GM06990 (cell line): ENCODE measurements around the gene EPHB1.

ENCODE experiments used
- DNase-seq: peaks from one replicate; pipeline ENCODE4 v3.0.0-alpha.2; 2011; ENCODE audit not compliant: insufficient read length; ENCODE audit errors: extremely low read depth
- H3K27me3 ChIP-seq: replicated peaks from 2 replicates; pipeline ENCODE4 v1.6.0; 2011; ENCODE audit warnings: low read length; ENCODE audit not compliant: control insufficient read depth, insufficient read depth
- H3K36me3 ChIP-seq: 2 replicates; pipeline ENCODE4 v1.5.1; 2011; ENCODE audit warnings: low read length; ENCODE audit not compliant: control insufficient read depth, insufficient read depth
- H3K4me3 ChIP-seq: replicated peaks from 2 replicates; pipeline ENCODE4 v1.5.1; 2011; ENCODE audit warnings: low read depth, mild to moderate bottlenecking, control low read depth, low read length
- TF ChIP-seq, protein P1 (sequence below): IDR thresholded peaks from 2 replicates; pipeline ENCODE4 v1.5.1; 2011; ENCODE audit warnings: low read length, control low read depth, mild to moderate bottlenecking, inconsistent platforms; ENCODE audit not compliant: insufficient read depth, poor library complexity, severe bottlenecking

The EPHB1 gene

DNA sequence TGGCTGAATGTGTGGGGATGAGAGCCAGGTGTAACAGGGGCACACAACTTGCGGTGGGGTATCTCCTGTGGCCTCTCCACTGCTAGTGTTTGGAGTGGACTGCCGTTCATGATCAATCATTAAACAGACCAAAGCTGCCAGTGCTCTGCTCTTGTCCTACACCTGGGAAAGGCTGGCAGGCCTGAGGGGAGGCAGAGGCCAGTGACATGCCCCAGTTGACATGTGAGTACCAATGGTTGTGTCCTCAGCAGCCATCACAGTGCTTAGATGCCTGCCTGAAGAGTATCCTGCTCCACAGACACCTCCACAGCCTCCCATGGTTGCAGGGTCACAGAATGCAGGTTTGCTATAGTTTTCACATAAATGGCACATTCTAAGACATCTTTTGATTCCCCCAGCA is 348.4 kb downstream of the EPHB1 start:
- DNase-seq = no peak
- Histone ChIP-seq H3K27me3 (no peaks in the 10 kb centered on the region), H3K36me3 (no peaks in the 10 kb centered on the region), H3K4me3 (no peak overlapping the region)
- TF ChIP-seq, protein P1, sequence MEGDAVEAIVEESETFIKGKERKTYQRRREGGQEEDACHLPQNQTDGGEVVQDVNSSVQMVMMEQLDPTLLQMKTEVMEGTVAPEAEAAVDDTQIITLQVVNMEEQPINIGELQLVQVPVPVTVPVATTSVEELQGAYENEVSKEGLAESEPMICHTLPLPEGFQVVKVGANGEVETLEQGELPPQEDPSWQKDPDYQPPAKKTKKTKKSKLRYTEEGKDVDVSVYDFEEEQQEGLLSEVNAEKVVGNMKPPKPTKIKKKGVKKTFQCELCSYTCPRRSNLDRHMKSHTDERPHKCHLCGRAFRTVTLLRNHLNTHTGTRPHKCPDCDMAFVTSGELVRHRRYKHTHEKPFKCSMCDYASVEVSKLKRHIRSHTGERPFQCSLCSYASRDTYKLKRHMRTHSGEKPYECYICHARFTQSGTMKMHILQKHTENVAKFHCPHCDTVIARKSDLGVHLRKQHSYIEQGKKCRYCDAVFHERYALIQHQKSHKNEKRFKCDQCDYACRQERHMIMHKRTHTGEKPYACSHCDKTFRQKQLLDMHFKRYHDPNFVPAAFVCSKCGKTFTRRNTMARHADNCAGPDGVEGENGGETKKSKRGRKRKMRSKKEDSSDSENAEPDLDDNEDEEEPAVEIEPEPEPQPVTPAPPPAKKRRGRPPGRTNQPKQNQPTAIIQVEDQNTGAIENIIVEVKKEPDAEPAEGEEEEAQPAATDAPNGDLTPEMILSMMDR = no peak

DNA sequence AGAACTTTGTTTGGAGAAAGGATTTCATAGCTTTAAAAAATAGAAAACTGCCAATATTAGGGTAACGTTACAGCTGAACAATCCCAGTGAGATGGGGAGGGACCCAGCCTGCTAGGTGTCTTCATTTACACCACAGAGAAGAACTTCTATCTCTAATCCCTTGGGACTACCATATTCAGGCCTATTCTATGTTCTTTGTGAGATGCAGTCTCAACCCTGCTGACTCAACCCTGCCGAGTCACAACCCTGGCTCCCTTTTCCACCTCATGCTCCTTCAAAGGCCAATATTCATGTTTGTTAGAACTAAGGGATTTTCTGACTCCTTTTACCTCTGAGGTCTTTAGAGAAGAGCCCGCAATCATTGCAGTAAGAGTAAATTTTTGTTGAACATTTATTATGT is 350.5 kb downstream of the EPHB1 start:
- no peak for DNase-seq
- no peaks in the 10 kb centered on the region; the same call in 1 of the 2 replicates for H3K27me3 ChIP-seq
- TF ChIP-seq, protein P1 = no peak
- no peaks in the 10 kb centered on the region for H3K36me3 ChIP-seq
- no peak overlapping the region for H3K4me3 ChIP-seq

DNA sequence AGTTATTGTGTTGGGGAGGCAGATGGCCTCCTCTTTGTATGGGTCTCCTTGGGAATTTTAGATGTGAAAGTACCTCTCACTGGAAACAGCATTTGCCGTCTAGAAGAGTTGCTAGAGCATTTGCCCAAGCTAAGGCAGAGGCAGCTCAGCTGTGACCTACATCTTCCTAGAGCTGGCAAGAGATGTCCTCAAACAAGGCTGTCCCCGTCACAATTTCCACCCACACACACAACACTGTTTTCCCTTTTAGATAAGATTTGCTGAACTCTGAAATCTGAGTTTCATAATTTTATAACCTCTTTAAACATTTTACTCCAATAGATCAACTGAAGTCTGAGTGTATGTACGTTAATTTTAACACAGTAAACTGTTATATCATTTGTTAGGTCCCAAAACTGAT is 352.6 kb downstream of the EPHB1 start:
- Histone ChIP-seq H3K27me3 (no peaks in the 10 kb centered on the region; the same call in 1 of the 2 replicates), H3K4me3 (no peak overlapping the region), H3K36me3 (no peaks in the 10 kb centered on the region)
- no peak for DNase-seq
- TF ChIP-seq, protein P1 = no peak

DNA sequence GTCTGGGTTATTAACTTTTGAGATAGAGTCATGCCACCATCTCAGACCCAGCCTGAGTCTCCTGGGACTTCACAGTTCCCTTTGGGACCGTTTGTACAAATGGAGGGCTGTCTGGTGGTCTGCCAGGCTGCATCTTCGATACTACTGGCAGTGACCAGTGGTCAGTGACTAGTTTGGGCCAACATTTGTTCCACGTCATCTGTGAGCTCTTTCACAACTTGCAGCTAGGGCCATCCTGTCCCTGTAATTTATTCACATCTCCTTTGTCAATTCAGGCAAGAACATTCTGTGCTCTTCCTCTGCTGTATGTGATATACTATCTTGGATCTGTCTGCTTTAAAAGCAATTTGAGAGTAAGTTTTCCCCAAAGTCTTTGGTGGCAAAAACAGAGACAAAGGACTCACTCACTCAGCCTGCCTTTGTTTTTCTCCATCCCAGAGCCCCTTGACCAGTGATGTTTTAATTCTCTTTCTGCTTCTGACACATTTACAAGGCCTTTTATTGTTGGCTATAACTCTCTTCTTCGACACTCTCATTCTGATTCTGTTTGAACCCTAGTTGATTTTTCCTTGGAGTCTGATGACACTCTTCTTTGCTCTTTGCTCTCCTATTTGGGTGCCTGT is 353.4 kb downstream of the EPHB1 start:
- H3K4me3 ChIP-seq = no peak overlapping the region
- no peaks in the 10 kb centered on the region for H3K36me3 ChIP-seq
- no peak for DNase-seq
- TF ChIP-seq, protein P1 = no peak
- no peaks in the 10 kb centered on the region; the same call in 1 of the 2 replicates for H3K27me3 ChIP-seq

DNA sequence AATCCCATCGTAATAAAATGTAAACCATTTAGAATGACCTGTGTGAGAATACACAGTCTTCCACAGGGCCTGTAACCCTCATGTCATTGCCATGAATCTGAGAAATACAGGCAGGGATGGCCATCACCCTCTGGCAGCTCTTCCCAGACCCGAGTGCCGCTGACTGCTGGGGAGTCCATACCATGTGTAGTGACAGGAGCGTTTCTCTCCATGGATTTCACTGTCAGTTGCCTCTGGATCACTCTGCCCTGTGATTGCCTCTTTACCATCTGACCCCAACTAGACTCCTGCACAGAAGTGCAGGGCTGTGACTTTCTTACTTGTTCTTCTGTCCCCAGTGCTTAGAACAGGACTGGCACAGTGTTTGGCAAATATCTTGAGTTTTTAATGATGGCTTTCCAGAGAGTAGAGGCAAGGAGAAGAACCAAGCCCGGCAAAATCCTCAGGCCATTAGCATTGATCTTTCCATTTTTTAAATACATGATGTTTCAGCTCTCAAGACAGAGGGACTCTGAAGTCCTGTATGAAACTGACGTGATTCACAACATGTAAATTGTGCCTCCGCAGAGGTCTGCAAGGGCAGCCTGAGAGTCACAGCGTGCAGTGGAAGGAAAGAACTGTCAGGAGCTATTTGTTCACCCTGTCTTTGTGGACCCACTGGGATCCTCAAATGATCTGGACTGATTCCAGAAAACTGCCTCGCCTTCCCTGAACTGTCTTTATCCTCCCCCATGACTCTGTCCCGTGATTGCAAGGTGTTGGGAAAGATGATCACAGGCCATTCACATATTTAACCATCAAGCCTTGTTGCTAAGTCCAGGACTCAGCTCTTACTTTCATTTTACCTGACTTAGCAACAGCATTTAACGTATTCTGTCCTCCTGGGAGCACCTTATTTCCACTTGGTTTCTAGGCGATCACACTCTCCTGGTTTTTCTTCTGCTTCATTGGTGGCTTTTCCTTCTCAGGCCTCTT is 354.9 kb downstream of the EPHB1 start:
- TF ChIP-seq, protein P1 = no peak
- Histone ChIP-seq H3K27me3 (no peaks in the 10 kb centered on the region; the same call in 1 of the 2 replicates), H3K4me3 (no peak overlapping the region), H3K36me3 (no peaks in the 10 kb centered on the region)
- DNase-seq = no peak
